ENCODE measurements around the gene PRKAR2B. TPM values are rescaled to one million over a fixed set of nuclear protein-coding genes. Genes with fewer than 3 reads are reported as not detected.

The PRKAR2B gene
- total and polyA plus RNA-seq, 2 experiments from 2014 or later, result 48.8 to 50.6 TPM

- H3F3A ChIP-seq (replicated peaks; ENCODE audit: low read depth), result no peaks in the 10 kb centered on the region
- H3K4me1 ChIP-seq (ENCODE audit: insufficient read depth), result no peaks in the 10 kb centered on the region
- no peaks in the 10 kb centered on the region for H3K79me2 ChIP-seq (replicated peaks; ENCODE audit: insufficient read depth)
- no peaks in the 10 kb centered on the region for H3K4me1 Mint-ChIP-seq
- no peak for TF ChIP-seq POLR2AphosphoS5 (IDR thresholded peaks at IDR 0.05; ENCODE audit: low read depth)
- no peak for TF ChIP-seq NANOG (IDR thresholded peaks at IDR 0.05; ENCODE audit: borderline replicate concordance)
- no peak for TF ChIP-seq EZH2 (IDR thresholded peaks at IDR 0.05; ENCODE audit: low read depth, unreplicated experiment)
- TF ChIP-seq EZH2phosphoT487 (IDR thresholded peaks at IDR 0.05; ENCODE audit: unreplicated experiment), result no peak
- TF ChIP-seq CREB1 (CRISPR knock-in tag; IDR thresholded peaks at IDR 0.05; ENCODE audit: low read depth), result no peak
- TF ChIP-seq ZNF331 (CRISPR knock-in tag; IDR thresholded peaks at IDR 0.05; ENCODE audit: low read depth), result no peak
- no peak for TF ChIP-seq STAT1 (IDR thresholded peaks at IDR 0.05; ENCODE audit: unreplicated experiment)
- no peak for TF ChIP-seq ZNF462 (CRISPR knock-in tag; IDR thresholded peaks at IDR 0.05)
- TF ChIP-seq ETS1 (IDR thresholded peaks at IDR 0.05), result no peak
- TF ChIP-seq ZNF114 (CRISPR knock-in tag; IDR thresholded peaks at IDR 0.05), result no peak
- no peaks in the 10 kb centered on the region for H3K9me2 ChIP-seq (ENCODE audit: insufficient read depth)
- no peaks in the 10 kb centered on the region for H3K27me3 ChIP-seq (ENCODE audit: insufficient read depth)
- no peak overlapping the region for H3K27ac ChIP-seq (ENCODE audit: low read depth)
- no peak overlapping the region for H3K27ac Mint-ChIP-seq
- no peak for DNase-seq (ENCODE audit: low spot score)
- no peak overlapping the region for H3K4me3 ChIP-seq
- no peak overlapping the region for H3K4me2 ChIP-seq
- H3K27me3 Mint-ChIP-seq (ENCODE audit: insufficient read depth, low read depth, poor library complexity), result no peaks in the 10 kb centered on the region
- H2AFZ ChIP-seq, result no peak overlapping the region
- no peaks in the 10 kb centered on the region for H3K36me3 ChIP-seq (ENCODE audit: insufficient read depth)
- H4K20me1 ChIP-seq (replicated peaks; ENCODE audit: insufficient read depth), result no peaks in the 10 kb centered on the region
- no peaks in the 10 kb centered on the region for H3K36me3 Mint-ChIP-seq (ENCODE audit: low read depth)
- H3K4me3 Mint-ChIP-seq, result no peak overlapping the region
- no peak for ATAC-seq
- no peaks in the 10 kb centered on the region for H3K9me3 Mint-ChIP-seq
Observed at GRCh38 chr7:107002529-107002998, 41.9 kb upstream of the PRKAR2B start.

All from GM23338 (cell line).